Skeletal muscle cell (primary cell): ENCODE measurements around the gene COL13A1.
A peak's percentile ranks its signal among the peaks of the same experiment; 100 is the strongest.

Experiments
- DNase-seq: peaks from one replicate; pipeline ENCODE4 v3.0.0-alpha.2; 2010; ENCODE audit warnings: low read depth
- H3K4me3 ChIP-seq: 2 replicates; pipeline ENCODE4 v1.5.1; 2011; ENCODE audit warnings: low read depth, mild to moderate bottlenecking, control low read depth, low read length, moderate library complexity

The COL13A1 gene

DNA sequence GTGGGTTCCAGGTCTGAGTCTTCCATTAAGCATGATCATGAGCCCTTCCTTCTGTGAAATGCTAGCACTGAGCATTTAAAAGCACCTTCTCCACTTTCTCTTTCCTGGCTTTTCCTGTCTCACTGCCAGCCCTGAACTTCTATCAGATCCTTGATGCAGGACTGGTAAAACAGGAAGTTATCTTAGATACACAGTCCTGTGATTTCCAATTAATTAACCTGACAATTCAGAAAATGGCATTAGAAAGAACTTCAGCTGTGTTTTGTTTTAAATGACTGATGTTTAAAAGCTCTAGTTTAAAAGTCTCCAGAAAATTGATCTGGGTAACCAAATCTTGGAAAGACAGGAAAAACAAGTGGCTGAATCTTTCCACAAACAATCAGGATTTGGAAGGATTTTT is 172.0 kb downstream of the COL13A1 start:
- DNase-seq, result no peak
- no peak overlapping the region for H3K4me3 ChIP-seq

DNA sequence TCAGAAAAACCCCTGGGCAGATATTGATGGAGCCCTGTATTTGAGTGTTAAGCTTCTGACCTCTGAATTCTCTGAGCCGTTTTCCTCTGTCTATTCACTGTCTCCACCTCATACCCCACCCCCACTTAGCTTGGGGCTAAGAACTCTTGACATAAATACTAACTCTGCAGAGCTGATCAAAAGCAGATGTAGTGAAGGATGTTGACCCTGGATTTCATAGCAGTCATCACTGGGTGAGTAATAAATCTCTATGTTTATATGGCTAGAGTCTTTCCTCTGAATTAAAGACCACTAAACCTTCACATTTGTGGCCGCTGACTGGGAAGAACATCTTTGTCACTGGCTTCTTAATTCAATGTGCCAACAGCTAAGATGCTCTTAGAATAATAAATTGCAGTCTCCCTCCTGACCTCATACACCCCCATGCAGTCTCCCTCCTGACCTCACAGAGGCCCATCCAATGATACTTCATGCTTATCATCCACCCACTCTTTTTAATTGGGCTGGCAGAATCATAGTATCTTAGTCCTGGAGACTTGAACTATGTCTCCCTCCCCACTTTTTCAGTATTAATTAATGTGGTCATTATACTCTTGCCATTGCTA is 172.9 kb downstream of the COL13A1 start:
- peak; percentile 12 for DNase-seq
- H3K4me3 ChIP-seq, result no peak overlapping the region

DNA sequence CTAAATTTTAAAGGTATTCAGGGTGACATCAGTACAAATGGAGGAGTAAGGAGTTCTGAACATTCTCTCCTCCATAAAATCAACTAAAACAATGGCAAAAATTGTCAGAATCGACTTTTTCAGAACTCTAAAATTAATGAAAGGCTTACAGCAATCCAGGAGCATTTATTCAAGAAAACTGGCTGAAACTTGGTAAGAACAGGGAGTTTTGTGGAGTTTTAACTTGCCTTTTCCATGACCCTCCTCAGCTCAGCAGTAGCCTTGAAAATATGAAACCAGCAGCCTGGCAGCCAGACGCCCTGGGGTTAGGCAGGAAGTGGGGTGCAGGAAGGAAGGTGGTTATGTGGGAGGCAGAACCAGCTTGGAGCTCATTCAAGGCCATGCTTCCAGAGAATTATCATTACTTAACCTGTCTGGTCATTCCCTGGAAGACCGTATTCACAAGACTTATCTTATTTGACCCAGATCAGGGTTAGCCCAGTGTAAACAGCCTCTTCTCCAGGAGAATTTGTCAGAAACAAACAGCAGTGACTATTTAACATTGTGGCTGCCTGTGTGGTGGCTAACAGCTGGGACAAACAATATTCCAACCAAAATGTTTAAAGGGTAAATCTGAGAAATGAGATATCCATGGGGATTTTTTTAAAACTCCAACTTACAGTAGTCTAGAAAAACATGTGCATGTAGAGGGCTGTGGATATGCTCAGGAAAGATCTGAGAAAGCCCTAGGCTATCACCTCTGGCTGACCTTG is 175.3 kb downstream of the COL13A1 start:
- no peak for DNase-seq
- H3K4me3 ChIP-seq, result no peak overlapping the region

DNA sequence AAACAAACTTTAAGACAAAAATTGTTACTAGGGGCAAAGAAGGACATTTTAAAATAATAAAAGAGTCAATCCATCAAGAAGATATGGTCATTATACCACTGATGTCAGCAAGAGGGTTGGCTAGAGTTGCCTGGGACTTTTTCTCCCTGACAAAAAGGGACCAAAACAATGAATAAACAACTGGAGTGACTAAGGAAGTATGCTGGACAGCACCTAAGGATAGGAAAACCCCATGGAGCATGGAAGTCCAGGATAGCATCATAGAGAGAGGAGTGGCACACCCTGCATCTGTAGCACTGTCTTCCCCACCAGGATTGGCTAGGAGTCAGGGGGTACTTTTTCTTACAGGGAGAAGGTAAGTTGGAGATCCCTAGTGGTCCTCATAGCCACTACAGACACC is 177.5 kb downstream of the COL13A1 start:
- H3K4me3 ChIP-seq, result no peak overlapping the region
- DNase-seq, result no peak

DNA sequence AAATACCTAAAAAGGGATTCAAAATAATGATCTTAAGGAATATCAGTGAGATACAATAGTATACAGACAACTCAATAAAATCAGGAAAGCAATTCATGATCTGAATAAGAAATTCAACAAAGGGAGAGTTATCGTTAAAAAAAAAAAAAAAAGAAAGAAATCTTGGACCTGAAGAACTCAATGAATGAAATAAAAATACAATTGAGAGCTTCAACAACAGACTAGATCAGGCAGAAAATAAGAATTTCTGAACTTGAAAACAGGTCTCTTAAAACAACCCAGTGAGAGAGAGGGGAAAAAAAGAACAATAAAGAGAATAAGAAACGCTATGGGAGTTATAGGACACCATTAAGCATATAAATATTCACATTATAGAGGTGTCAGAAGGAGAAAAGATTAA is 179.0 kb downstream of the COL13A1 start:
- no peak for DNase-seq
- no peak overlapping the region for H3K4me3 ChIP-seq

DNA sequence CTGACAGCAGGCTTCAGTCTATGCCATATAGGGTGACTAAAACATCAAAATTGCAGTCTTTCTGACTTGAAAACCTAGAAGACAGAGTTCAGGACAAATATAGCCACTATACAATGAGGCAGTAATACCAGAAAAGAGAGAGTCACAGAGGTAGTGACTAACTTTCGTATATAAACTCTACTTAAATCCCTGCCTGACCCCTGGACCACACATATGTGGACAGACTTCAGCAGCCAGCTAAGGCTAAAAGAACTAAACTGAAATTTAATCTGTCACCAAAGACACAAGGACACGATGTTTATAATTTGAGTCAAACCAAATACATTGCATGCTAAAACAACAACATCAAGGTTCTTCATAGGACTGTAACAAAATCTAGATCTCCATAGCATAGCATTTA is 186.4 kb downstream of the COL13A1 start:
- H3K4me3 ChIP-seq, result no peak overlapping the region
- DNase-seq, result no peak

DNA sequence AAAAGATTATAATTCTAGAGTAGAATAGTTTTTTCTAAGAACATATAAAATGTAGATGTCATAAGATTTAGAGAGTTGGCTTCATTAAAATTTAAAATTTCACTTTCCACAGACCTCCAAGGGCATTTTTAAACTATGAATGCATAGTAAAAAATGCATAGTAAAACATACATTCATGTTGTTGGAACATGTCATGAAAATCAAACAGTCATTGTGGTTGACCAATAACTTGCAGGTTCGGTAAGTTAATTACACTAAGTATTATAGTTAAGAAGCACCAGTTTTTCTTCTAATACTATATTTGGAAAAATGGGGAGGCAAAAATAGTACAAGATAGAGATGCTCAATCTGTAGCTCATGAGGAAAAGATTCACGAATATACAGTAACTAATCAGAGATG is 189.4 kb downstream of the COL13A1 start:
- no peak overlapping the region for H3K4me3 ChIP-seq
- no peak for DNase-seq

DNA sequence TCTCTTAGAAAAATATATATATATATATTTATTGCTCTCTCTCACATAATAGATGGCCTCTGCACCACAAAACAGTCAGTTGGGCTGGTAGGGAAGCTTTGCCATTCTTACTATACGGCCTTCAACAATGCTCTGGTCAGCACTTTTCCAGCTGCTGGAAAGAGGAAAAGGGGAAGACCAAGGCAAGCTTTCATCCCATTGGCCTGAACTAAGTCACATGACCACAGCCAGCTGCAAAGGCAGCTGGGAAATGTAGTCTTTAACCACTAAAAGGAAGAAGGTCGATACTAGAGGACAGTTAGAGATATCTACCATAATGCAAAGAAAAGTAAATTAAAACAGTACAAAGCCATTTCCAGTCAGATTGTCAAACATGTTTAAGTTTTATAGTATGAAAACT is 192.6 kb downstream of the COL13A1 start:
- no peak for DNase-seq
- no peak overlapping the region for H3K4me3 ChIP-seq

DNA sequence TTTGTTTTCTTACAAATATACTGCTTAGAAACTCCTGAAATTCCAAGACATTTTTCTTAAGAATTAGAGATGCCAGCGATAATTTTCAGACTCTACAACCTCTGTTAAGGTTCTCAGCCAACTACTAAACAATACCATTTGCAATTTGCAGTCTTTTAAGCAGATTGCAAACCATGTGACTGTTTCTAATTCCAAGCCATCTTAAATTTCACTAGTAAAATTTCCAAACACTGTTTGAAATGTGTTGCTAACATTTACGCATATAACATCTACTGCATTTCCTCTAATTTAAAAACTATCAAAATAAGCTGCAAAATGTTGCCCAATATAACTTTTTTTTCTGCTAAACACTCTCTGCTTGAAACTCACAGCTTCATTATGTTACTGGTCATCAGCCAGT is 194.9 kb downstream of the COL13A1 start:
- H3K4me3 ChIP-seq, result no peak overlapping the region
- DNase-seq, result no peak

DNA sequence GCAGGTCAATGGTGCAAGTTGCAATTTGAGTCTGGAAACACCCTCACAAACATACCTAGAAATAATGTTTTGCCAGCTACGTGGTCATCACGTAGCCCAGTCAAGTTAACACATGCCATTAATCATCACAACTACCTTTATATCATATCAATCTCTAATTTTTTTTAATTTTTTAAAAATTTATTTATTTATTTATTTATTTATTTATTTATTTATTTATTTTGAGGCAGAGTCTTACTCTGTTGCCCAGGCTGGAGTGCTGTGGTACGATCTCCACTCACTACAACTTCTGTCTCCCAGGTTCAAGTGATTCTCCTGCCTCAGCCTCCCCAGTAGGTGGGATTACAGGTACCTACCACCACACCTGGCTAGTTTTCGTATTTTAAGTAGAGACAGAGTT is 198.6 kb downstream of the COL13A1 start:
- H3K4me3 ChIP-seq, result no peak overlapping the region
- DNase-seq, result no peak

DNA sequence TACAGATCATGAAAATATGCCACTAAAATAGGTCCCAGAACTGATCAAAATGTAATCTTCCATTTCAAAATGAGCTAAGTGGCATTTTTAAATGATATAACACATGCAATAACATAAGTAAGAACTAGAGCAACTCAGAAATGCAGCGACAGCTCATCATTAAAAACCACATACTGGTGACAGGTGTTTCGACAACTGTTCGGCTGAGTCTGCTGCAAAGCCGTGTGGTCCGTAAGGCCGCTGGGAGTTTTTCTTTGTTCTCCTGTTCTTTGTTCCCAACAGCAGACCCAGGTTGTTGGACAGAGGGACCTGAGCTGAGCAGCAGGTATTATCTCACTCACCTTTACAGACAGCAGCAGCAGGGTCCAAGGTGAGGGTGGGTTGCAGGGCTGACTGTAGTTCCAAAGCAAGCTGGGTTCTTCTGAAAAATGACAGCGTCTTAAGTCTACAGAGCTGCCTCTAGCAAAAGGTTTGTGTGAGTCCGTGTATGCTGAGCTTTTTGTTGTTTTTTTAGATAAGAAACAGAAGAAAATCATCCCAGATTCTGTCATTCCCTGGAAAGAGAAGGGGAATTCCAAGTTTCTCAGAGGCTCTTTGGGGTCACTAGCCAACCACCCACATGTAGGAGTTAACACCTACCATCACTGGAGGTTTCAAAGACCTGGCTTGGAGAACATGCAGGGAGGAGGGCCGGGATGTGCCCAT is 205.6 kb downstream of the COL13A1 start:
- DNase-seq, result peak; percentile 14
- H3K4me3 ChIP-seq, result no peak overlapping the region
